ENCODE data around the gene BBS10. TPM values are rescaled to one million over a fixed set of nuclear protein-coding genes. Genes with fewer than 3 reads are reported as not detected.

The BBS10 gene
- total and polyA plus RNA-seq, 2 of the 8 experiments (the other 6 are each of a cell fraction or from before 2014, with no cell fraction given), result 4.4 to 9.2 TPM

GRCh38 chr12:76303365-76303764 lies 44.9 kb downstream of the BBS10 start (continued):
- TF ChIP-seq CHD7 (IDR thresholded peaks at IDR 0.05; ENCODE audit: insufficient replicate concordance, low read length), result no peak
- no peak for TF ChIP-seq EGR1 (IDR thresholded peaks at IDR 0.05; ENCODE audit: borderline replicate concordance, low read depth, low read length)
- no peak for TF ChIP-seq ASH2L (IDR thresholded peaks at IDR 0.05; ENCODE audit: low read length)
- TF ChIP-seq ATF3 (IDR thresholded peaks at IDR 0.05; ENCODE audit: insufficient read depth, low read depth, low read length), result no peak
- no peak for TF ChIP-seq NRF1 (IDR thresholded peaks at IDR 0.05; ENCODE audit: low read depth, low read length)
- TF ChIP-seq TEAD4 (IDR thresholded peaks at IDR 0.05; ENCODE audit: low read depth, low read length), result no peak

All from H1 (cell line).